Type B pancreatic cell (in vitro differentiated cells): ENCODE data around the gene REV3L. TPM values are rescaled to one million over a fixed set of nuclear protein-coding genes. Genes with fewer than 3 reads are reported as not detected.

Experiments
- DNase-seq: peaks from one replicate; pipeline ENCODE4 v3.0.0; 2021; ENCODE audit warnings: mixed read lengths; ENCODE audit not compliant: unreplicated experiment; ENCODE audit errors: extremely low spot score
- H3K27ac Mint-ChIP-seq: 2 replicates; pipeline ENCODE4 v1.8.0; 2021; ENCODE audit warnings: mild to moderate bottlenecking, mixed read lengths
- H3K27me3 Mint-ChIP-seq: 2 replicates; pipeline ENCODE4 v1.8.0; 2021; ENCODE audit warnings: mixed read lengths
- H3K36me3 Mint-ChIP-seq: 2 replicates; pipeline ENCODE4 v1.8.0; 2021; ENCODE audit warnings: mixed read lengths
- H3K4me1 Mint-ChIP-seq: one replicate; pipeline ENCODE4 v1.8.0; 2021; ENCODE audit warnings: mixed read lengths; ENCODE audit not compliant: unreplicated experiment
- H3K4me3 Mint-ChIP-seq: 2 replicates; pipeline ENCODE4 v1.8.0; 2021; ENCODE audit warnings: mild to moderate bottlenecking, mixed read lengths
- H3K9me3 Mint-ChIP-seq: 2 replicates; pipeline ENCODE4 v1.8.0; 2021; ENCODE audit warnings: mixed read lengths
- total RNA-seq: library from RNA; stranded (reverse); gene quantifications from 2 replicates; pipeline ENCODE4 v1.2.1, GENCODE V29; 2021; ENCODE audit warnings: low replicate concordance
- TF ChIP-seq, protein P1 (sequence below): fragments of 200-600 bp; sonication (generic); conservative IDR thresholded peaks from 2 replicates; pipeline ENCODE4 v1.5.0; 2021; ENCODE audit warnings: antibody characterized with exemption, mild to moderate bottlenecking

The REV3L gene
- total RNA-seq, 1 donor from 2014 or later = 34.4 TPM

DNA sequence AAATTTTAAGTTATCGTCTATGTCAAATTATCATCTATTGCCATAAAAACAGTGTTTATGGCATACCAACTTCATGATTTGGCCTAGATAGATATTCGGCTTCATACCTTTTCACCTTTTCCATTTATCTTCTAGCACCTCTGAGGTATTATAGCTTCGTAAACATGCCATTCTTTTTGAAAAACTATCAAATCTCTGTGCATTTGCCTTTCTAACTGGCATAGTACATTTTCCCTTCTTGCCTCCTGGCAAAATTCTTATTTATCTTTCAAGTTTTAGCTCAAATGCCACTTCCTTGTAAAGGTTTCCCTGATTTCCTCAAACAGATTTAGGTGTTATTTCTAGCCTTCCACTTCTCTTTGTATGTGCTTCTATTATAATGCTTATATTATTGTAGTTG lies 7.0 kb upstream of the REV3L start:
- DNase-seq = no peak
- H3K4me3 Mint-ChIP-seq = peak overlapping the region; percentile 0
- H3K27ac Mint-ChIP-seq = no peak overlapping the region
- TF ChIP-seq, protein P1, sequence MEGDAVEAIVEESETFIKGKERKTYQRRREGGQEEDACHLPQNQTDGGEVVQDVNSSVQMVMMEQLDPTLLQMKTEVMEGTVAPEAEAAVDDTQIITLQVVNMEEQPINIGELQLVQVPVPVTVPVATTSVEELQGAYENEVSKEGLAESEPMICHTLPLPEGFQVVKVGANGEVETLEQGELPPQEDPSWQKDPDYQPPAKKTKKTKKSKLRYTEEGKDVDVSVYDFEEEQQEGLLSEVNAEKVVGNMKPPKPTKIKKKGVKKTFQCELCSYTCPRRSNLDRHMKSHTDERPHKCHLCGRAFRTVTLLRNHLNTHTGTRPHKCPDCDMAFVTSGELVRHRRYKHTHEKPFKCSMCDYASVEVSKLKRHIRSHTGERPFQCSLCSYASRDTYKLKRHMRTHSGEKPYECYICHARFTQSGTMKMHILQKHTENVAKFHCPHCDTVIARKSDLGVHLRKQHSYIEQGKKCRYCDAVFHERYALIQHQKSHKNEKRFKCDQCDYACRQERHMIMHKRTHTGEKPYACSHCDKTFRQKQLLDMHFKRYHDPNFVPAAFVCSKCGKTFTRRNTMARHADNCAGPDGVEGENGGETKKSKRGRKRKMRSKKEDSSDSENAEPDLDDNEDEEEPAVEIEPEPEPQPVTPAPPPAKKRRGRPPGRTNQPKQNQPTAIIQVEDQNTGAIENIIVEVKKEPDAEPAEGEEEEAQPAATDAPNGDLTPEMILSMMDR = no peak
- peaks cover 15% of the 10 kb centered on the region for H3K4me1 Mint-ChIP-seq
- H3K36me3 Mint-ChIP-seq = peaks cover 33% of the 10 kb centered on the region
- peaks cover 8% of the 10 kb centered on the region for H3K9me3 Mint-ChIP-seq
- no peaks in the 10 kb centered on the region for H3K27me3 Mint-ChIP-seq

DNA sequence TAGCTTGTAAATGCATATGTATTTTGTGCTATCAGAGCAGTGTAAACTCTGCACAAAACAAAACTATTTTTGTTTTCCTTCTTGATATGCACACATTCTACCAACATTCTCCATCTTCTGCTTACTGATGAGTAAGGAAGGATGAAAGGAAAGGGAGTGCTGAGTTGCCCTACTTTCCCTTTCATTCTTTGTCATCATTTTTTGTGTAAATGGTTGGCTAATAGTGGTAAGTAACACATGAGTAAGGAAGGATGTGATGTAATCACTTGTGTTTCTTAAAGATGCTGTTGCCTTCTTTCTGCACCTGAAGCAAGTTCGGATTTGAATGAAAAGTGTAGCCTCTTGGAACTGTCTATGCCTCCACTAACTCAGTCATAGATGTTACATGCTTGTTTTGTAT lies 4.6 kb upstream of the REV3L start:
- Mint-ChIP-seq H3K9me3 (peaks cover 8% of the 10 kb centered on the region), H3K27ac (no peak overlapping the region), H3K36me3 (peaks cover 30% of the 10 kb centered on the region), H3K4me3 (no peak overlapping the region), H3K27me3 (no peaks in the 10 kb centered on the region), H3K4me1 (peaks cover 19% of the 10 kb centered on the region)
- no peak for DNase-seq
- TF ChIP-seq, protein P1 = no peak

DNA sequence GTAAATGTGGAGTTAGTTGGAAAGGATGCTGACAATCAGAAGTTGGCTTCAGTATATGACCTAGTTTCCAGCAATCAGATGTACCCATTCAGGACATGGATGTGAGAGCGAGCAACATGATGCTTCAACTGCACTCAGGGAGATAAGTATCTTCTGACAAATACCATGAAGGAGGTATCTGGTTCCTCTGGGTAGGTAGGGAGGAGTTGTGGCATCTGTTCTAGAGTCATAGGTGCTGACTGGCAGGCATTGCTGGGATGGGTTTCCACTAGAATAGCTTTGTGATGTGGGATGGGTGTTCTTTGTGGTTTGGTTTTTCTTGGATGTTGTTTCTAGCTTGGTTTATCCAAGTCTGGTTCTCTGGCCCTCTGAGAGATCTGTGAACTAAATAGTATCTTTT lies 3.9 kb upstream of the REV3L start:
- no peak for DNase-seq
- H3K27ac Mint-ChIP-seq = peak overlapping the region; percentile 34
- H3K36me3 Mint-ChIP-seq = peaks cover 30% of the 10 kb centered on the region
- TF ChIP-seq, protein P1 = no peak
- peaks cover 8% of the 10 kb centered on the region for H3K9me3 Mint-ChIP-seq
- H3K27me3 Mint-ChIP-seq = no peaks in the 10 kb centered on the region
- peaks cover 19% of the 10 kb centered on the region for H3K4me1 Mint-ChIP-seq
- H3K4me3 Mint-ChIP-seq = peak overlapping the region; percentile 5

DNA sequence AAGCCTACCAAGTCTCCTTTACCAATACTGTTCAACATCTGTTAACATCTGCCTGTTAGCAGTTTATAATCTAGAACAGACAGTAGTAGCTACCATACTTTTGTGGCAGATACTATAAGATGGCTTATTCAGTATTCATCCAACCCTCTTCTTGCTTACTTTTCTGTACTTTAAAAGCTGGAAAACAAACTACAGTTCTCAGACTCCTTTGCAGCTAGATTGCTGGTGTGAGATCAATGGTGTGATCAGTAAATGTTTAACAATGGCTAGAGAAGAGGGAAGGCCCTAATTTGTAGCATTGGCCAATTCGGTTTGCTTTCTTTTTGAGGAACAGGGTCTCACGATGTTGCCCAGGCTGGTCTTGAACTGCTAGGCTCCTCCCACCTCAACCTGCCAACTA lies 3.5 kb upstream of the REV3L start:
- Mint-ChIP-seq H3K4me3 (peak overlapping the region; percentile 38), H3K27me3 (no peaks in the 10 kb centered on the region), H3K9me3 (peaks cover 8% of the 10 kb centered on the region), H3K4me1 (peaks cover 19% of the 10 kb centered on the region), H3K36me3 (peaks cover 30% of the 10 kb centered on the region), H3K27ac (peak overlapping the region; percentile 34)
- TF ChIP-seq, protein P1 = no peak
- DNase-seq = no peak

DNA sequence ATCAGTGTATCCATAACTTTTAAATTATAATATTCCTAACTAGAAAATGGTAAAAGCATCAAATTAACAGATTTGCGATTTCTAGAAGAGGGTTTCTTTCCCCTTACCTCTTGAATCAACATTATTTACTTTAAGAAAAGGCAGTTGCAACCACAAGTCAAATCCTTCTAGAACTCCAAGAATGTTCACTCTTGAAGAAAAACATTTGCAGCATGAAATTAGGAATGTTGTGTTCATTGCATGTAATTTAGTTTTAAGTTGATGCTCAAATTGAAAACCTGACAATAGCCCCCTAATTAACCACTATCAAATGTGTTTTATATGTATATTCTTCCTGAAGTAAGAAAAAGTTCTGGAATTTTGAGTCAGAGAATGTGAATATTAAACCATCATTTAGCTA lies 2.3 kb upstream of the REV3L start:
- H3K27ac Mint-ChIP-seq = peak overlapping the region; percentile 33
- peaks cover 23% of the 10 kb centered on the region for H3K4me1 Mint-ChIP-seq
- DNase-seq = no peak
- peaks cover 8% of the 10 kb centered on the region for H3K9me3 Mint-ChIP-seq
- H3K27me3 Mint-ChIP-seq = no peaks in the 10 kb centered on the region
- TF ChIP-seq, protein P1 = no peak
- H3K36me3 Mint-ChIP-seq = peaks cover 25% of the 10 kb centered on the region
- H3K4me3 Mint-ChIP-seq = peak overlapping the region; percentile 75

GRCh38 chr6:111484633-111484930 lies 1.6 kb upstream of the REV3L start:
- Mint-ChIP-seq H3K36me3 (peaks cover 19% of the 10 kb centered on the region), H3K4me3 (peak overlapping the region; percentile 98), H3K9me3 (peaks cover 8% of the 10 kb centered on the region), H3K4me1 (peaks cover 16% of the 10 kb centered on the region), H3K27me3 (no peaks in the 10 kb centered on the region), H3K27ac (peak overlapping the region; percentile 98)
- no peak for DNase-seq
- TF ChIP-seq, protein P1 = no peak
